Endothelial cell of umbilical vein (primary cell): ENCODE data around the gene NDUFS8. TPM values are rescaled to one million over a fixed set of nuclear protein-coding genes. Genes with fewer than 3 reads are reported as not detected.

Experiments
- microRNA-seq: library from miRNA; unstranded; fragments of <30 nt; microRNA quantifications from one replicate; pipeline ENCODE4 v1.2.0, GENCODE V29; 2021; ENCODE audit warnings: borderline number of aligned reads, borderline replicate concordance
- polyA plus RNA-seq, 4 experiments: library from polyadenylated mRNA; depleted of rRNA in 3 of 4; stranded (reverse) in 3 of 4; unstranded in 1 of 4; fragments of >200 nt; gene quantifications; 2 replicates each; pipeline versions ENCODE4 v1.2.1 to v1.2.3, GENCODE V29; 2011 to 2012; ENCODE audit warnings: missing spikeins in 1 of 4
- small RNA-seq: library from RNA; depleted of rRNA; stranded (forward); fragments of <200 nt; gene quantifications from one replicate; pipeline ENCODE3, GENCODE V24; 2012; ENCODE audit warnings: low replicate concordance, low read depth; ENCODE audit not compliant: insufficient read depth, insufficient read length
- total RNA-seq: library from RNA; stranded (reverse); gene quantifications from 2 replicates; pipeline ENCODE4 v1.2.3, GENCODE V29; 2021

The NDUFS8 gene
- total and polyA plus RNA-seq, 2 donors (not counting 3 experiments of a cell fraction or from before 2014, with no cell fraction given), result 166 to 170 TPM

Small RNA genes within 50 kb of the gene (microRNA-seq; reads per million reads assigned to microRNA genes)
- gene MIR4691, result not detected
- not detected for gene MIR6753
- gene MIR7113, result not detected

Small RNA genes within 50 kb of the gene (small RNA-seq; reads per million reads assigned to genes)
- gene MIR6753, result not detected

Other genes with a start within 250 kb of the NDUFS8 start
- 10.6 and 11.5 TPM in 2 replicates for gene UNC93B1, start 26.6 kb upstream of the NDUFS8 start, total RNA-seq
- 18.9 and 22.0 TPM in 2 replicates for gene UNC93B1, start 26.6 kb upstream of the NDUFS8 start, polyA plus RNA-seq
- gene ALDH3B1, start 20.4 kb upstream of the NDUFS8 start, total RNA-seq, result 0.13 and 0.37 TPM in 2 replicates
- gene ALDH3B1, start 20.4 kb upstream of the NDUFS8 start, polyA plus RNA-seq, result 1.0 TPM in 2 replicates
- gene TCIRG1, start 8.3 kb downstream of the NDUFS8 start, total RNA-seq, result 124 and 134 TPM in 2 replicates
- 183 and 236 TPM in 2 replicates for gene TCIRG1, start 8.3 kb downstream of the NDUFS8 start, polyA plus RNA-seq
- gene CHKA, start 90.7 kb downstream of the NDUFS8 start, total RNA-seq, result 21.3 and 25.1 TPM in 2 replicates
- gene CHKA, start 90.7 kb downstream of the NDUFS8 start, polyA plus RNA-seq, result 18.2 and 21.4 TPM in 2 replicates
- gene KMT5B, start 182.6 kb downstream of the NDUFS8 start, total RNA-seq, result 35.6 and 36.3 TPM in 2 replicates
- 7.1 and 10.1 TPM in 2 replicates for gene KMT5B, start 182.6 kb downstream of the NDUFS8 start, polyA plus RNA-seq
- gene C11orf24, start 241.3 kb downstream of the NDUFS8 start, total RNA-seq, result 26.4 and 28.4 TPM in 2 replicates
- gene C11orf24, start 241.3 kb downstream of the NDUFS8 start, polyA plus RNA-seq, result 34.1 and 40.4 TPM in 2 replicates